GM12801 (cell line): ENCODE data around the gene PSMB7.

Source experiments
- CTCF ChIP-seq: IDR thresholded peaks from one replicate; pipeline ENCODE4 v1.5.1; 2011; ENCODE audit warnings: control low read depth; ENCODE audit not compliant: insufficient read length; ENCODE audit errors: extremely low read depth

The PSMB7 gene

GRCh38 chr9:124429530-124429867 is 14.3 kb upstream of the PSMB7 start:
- no peak for TF ChIP-seq CTCF

GRCh38 chr9:124428751-124429529 is 13.7 kb upstream of the PSMB7 start:
- no peak for TF ChIP-seq CTCF

- TF ChIP-seq CTCF: no peak
These were observed 12.0 kb upstream of the PSMB7 start for GRCh38 chr9:124427281-124427680.

- no peak for TF ChIP-seq CTCF
These were observed 11.1 kb upstream of the PSMB7 start for GRCh38 chr9:124426361-124426760.

GRCh38 chr9:124423591-124423990 is 8.3 kb upstream of the PSMB7 start:
- no peak for TF ChIP-seq CTCF

- TF ChIP-seq CTCF: no peak
These were observed 7.9 kb upstream of the PSMB7 start for GRCh38 chr9:124423155-124423554.

GRCh38 chr9:124420991-124421543 is 5.8 kb upstream of the PSMB7 start:
- no peak for TF ChIP-seq CTCF
